A549 (cell line): Measurements from ENCODE around the gene TSR1. TPM values are rescaled to one million over a fixed set of nuclear protein-coding genes. Genes with fewer than 3 reads are reported as not detected.

Source experiments
- ATAC-seq, 2 experiments: fragments of 200-7000 bp in 1 of 2; fragments of >200 bp in 1 of 2; cut with Nextera tagmentation in 1 of 2; cut with Tn5 transposase in 1 of 2; 3 replicates each; pipeline versions ENCODE4 v1.8.0 to v1.9.1; 2018 to 2020; ENCODE audit warnings: mild to moderate bottlenecking in 1 of 2, moderate library complexity in 1 of 2
- CTCF ChIA-PET: fragments of 300-600 bp; sonication (Branson Sonifier 250); formaldehyde crosslinking; extraction: SDS; loops from one replicate; lab custom pipeline; 2021; ENCODE audit warnings: antibody characterized with exemption, inconsistent platforms; lab: Yijun Ruan, JAX
- POLR2A ChIA-PET: fragments of 350-600 bp; formaldehyde crosslinking; extraction: SDS; loops from one replicate; lab custom pipeline; 2021; ENCODE audit warnings: antibody characterized with exemption, inconsistent platforms; lab: Yijun Ruan, JAX
- DNase-seq, 2 experiments: peaks; one replicate each; pipeline versions ENCODE4 v3.0.0 to v3.0.0-alpha.2; 2011 to 2016; ENCODE audit warnings: low read depth in 1 of 2, low spot score in 1 of 2
- FAIRE-seq: peaks from 2 replicates; lab custom pipeline; 2011; peaks lifted over from hg19 to GRCh38; lab: Jason Lieb, UNC
- H3K27ac ChIP-seq, 2 experiments: fragments of >200 bp; sonication (Bioruptor Twin); formaldehyde crosslinking; 3 replicates each; pipeline ENCODE4 v1.5.1; 2016 to 2017
- H3K4me1 ChIP-seq: fragments of >200 bp; sonication (Bioruptor Twin); formaldehyde crosslinking; 3 replicates; pipeline ENCODE4 v1.6.1; 2016
- H3K4me2 ChIP-seq: fragments of >200 bp; sonication (Bioruptor Twin); formaldehyde crosslinking; 3 replicates; pipeline ENCODE4 v1.6.1; 2016
- H3K4me3 ChIP-seq: fragments of >200 bp; sonication (Bioruptor Twin); formaldehyde crosslinking; 3 replicates; pipeline ENCODE4 v1.5.1; 2016
- H3K9me3 ChIP-seq: fragments of >200 bp; sonication (Bioruptor Twin); formaldehyde crosslinking; 3 replicates; pipeline ENCODE4 v1.6.1; 2016
- CEBPB ChIP-seq, 2 experiments: fragments of >200 bp in 1 of 2; sonication (Bioruptor Twin) in 1 of 2; formaldehyde crosslinking in 1 of 2; IDR thresholded peaks; 2 replicates each; pipeline ENCODE4 v1.6.1; 2012 to 2016
- EHF ChIP-seq: fragments of 250-450 bp; sonication (Bioruptor Pico); IDR thresholded peaks from 2 replicates; pipeline ENCODE4 v1.5.0; 2020; ENCODE audit warnings: mild to moderate bottlenecking
- EHMT2 ChIP-seq: fragments of 200-600 bp; sonication (generic); IDR thresholded peaks from 2 replicates; pipeline ENCODE4 v1.6.1; 2016; ENCODE audit warnings: antibody characterized with exemption, low read depth, mild to moderate bottlenecking, moderate library complexity
- FOSB ChIP-seq: fragments of 250-450 bp; sonication (Bioruptor Pico); IDR thresholded peaks from 2 replicates; pipeline ENCODE4 v1.5.0; 2020; ENCODE audit warnings: mild to moderate bottlenecking, moderate library complexity
- GATA3 ChIP-seq: IDR thresholded peaks from 2 replicates; pipeline ENCODE4 v1.6.1; 2012; ENCODE audit warnings: borderline replicate concordance
- HDAC2 ChIP-seq: fragments of 200-600 bp; sonication (generic); IDR thresholded peaks from 2 replicates; pipeline ENCODE4 v1.6.1; 2016
- HES2 ChIP-seq: fragments of >200 bp; sonication (Bioruptor Twin); formaldehyde crosslinking; IDR thresholded peaks from 2 replicates; pipeline ENCODE4 v1.6.1; 2016
- HMGXB4 ChIP-seq: fragments of 250-450 bp; sonication (Bioruptor Pico); IDR thresholded peaks from 2 replicates; pipeline ENCODE4 v1.5.0; 2021; ENCODE audit warnings: mild to moderate bottlenecking, moderate library complexity, borderline replicate concordance
- JUNB ChIP-seq: fragments of >200 bp; sonication (Bioruptor Twin); formaldehyde crosslinking; IDR thresholded peaks from 2 replicates; pipeline ENCODE4 v1.6.1; 2016
- KDM1A ChIP-seq: fragments of 200-600 bp; sonication (generic); IDR thresholded peaks from 2 replicates; pipeline ENCODE4 v1.6.1; 2016; ENCODE audit warnings: low read depth, mild to moderate bottlenecking
- MAFK ChIP-seq: fragments of 450-650 bp; IDR thresholded peaks from 2 replicates; pipeline ENCODE4 v1.6.1; 2014; ENCODE audit not compliant: partially characterized antibody
- MAZ ChIP-seq: fragments of 150-350 bp; IDR thresholded peaks from 2 replicates; pipeline ENCODE4 v1.6.1; 2014; ENCODE audit warnings: antibody characterized with exemption, low read depth, low read length, borderline replicate concordance
- MYC ChIP-seq: IDR thresholded peaks from 2 replicates; pipeline ENCODE4 v1.6.1; 2012; ENCODE audit warnings: mild to moderate bottlenecking, inconsistent platforms, low read length, improper control_type of control experiment, borderline replicate concordance
- NFE2L2 ChIP-seq: fragments of 150-350 bp; conservative IDR thresholded peaks from 2 replicates; pipeline ENCODE4 v1.6.1; 2014; ENCODE audit warnings: low read length
- NPAS2 ChIP-seq: fragments of 250-450 bp; sonication (Bioruptor Pico); IDR thresholded peaks from 2 replicates; pipeline ENCODE4 v1.8.0; 2022; ENCODE audit warnings: mild to moderate bottlenecking, moderate library complexity, borderline replicate concordance
- NR3C1 ChIP-seq: fragments of >200 bp; sonication (Bioruptor Twin); formaldehyde crosslinking; IDR thresholded peaks from 3 replicates; pipeline ENCODE4 v1.6.1; 2017
- PBX3 ChIP-seq: IDR thresholded peaks from 2 replicates; pipeline ENCODE4 v1.6.1; 2012
- RCOR1 ChIP-seq: fragments of 150-350 bp; IDR thresholded peaks from 2 replicates; pipeline ENCODE4 v1.6.1; 2014; ENCODE audit warnings: antibody characterized with exemption, low read length, low read depth
- REST ChIP-seq: fragments of 200-600 bp; sonication (generic); IDR thresholded peaks from 2 replicates; pipeline ENCODE4 v1.6.1; 2016; ENCODE audit warnings: antibody characterized with exemption, mild to moderate bottlenecking, moderate library complexity
- RFX5 ChIP-seq: fragments of 450-650 bp; IDR thresholded peaks from 2 replicates; pipeline ENCODE4 v1.7.1; 2014; ENCODE audit warnings: antibody characterized with exemption, mild to moderate bottlenecking, moderate library complexity
- RNF2 ChIP-seq: fragments of 200-600 bp; sonication (generic); IDR thresholded peaks from 2 replicates; pipeline ENCODE4 v1.6.1; 2016; ENCODE audit warnings: low read depth, mild to moderate bottlenecking, antibody characterized with exemption, moderate library complexity, borderline replicate concordance
- SREBF2 ChIP-seq: fragments of 450-650 bp; IDR thresholded peaks from 2 replicates; pipeline ENCODE4 v1.6.1; 2014; ENCODE audit warnings: mild to moderate bottlenecking, moderate library complexity
- TP53 ChIP-seq: fragments of 250-450 bp; sonication (Bioruptor Pico); IDR thresholded peaks from 2 replicates; pipeline ENCODE4 v1.5.0; 2021; ENCODE audit warnings: mild to moderate bottlenecking, moderate library complexity
- USF2 ChIP-seq: fragments of 450-650 bp; IDR thresholded peaks from 2 replicates; pipeline ENCODE4 v1.6.1; 2014; ENCODE audit warnings: antibody characterized with exemption
- ZC3H11A ChIP-seq: fragments of 450-650 bp; IDR thresholded peaks from 2 replicates; pipeline ENCODE4 v1.6.1; 2014; ENCODE audit warnings: antibody characterized with exemption, mild to moderate bottlenecking
- ZFP36 ChIP-seq: fragments of 450-650 bp; IDR thresholded peaks from 2 replicates; pipeline ENCODE4 v1.6.1; 2014; ENCODE audit warnings: borderline replicate concordance; ENCODE audit not compliant: partially characterized antibody
- ZNF302 ChIP-seq: fragments of 250-450 bp; sonication (Bioruptor Pico); IDR thresholded peaks from 2 replicates; pipeline ENCODE4 v1.9.0; 2021; ENCODE audit warnings: inconsistent platforms, mild to moderate bottlenecking, moderate library complexity
- WGBS: methylation state at CpG from one replicate; pipeline ENCODE4 v1.1.6; 2017; ENCODE audit errors: missing lambda C conversion rate; 5-methylcytosine and 5-hydroxymethylcytosine counted together
- polyA plus RNA-seq, 4 experiments: library from polyadenylated mRNA; depleted of rRNA in 3 of 4; stranded (reverse); fragments of >200 nt; fragmentation: RNase III in 1 of 4; extraction: RNeasy Plus Mini Kit Qiagen cat#74134 plus additional on column Dnase treatment in 1 of 4; gene quantifications; 2 replicates in 3 of 4; 3 replicates in 1 of 4; pipeline ENCODE4 v1.2.3, GENCODE V29; 2011 to 2017

Gene TSR1
- polyA plus RNA-seq, 2 of the 4 experiments (the other 2 are of a cell fraction): 38.3 to 84.1 TPM

GRCh38 chr17:2369039-2369438 lies 32.8 kb upstream of the TSR1 start:
- no peak for FAIRE-seq
- H3K4me3 ChIP-seq: no peak overlapping the region
- ChIA-PET CTCF (interaction anchor here (0.7 to 15.8 kb wide), 10 partner anchors 10 to 116 kb away, joined by 3 to 255 read pairs (median 6); no protein-coding TSS in a partner anchor), POLR2A (interaction anchor here (1.4 kb wide), 1 partner anchor 8 kb away, joined by 3 read pairs; no protein-coding TSS in a partner anchor)
- no peak overlapping the region for H3K27ac ChIP-seq
- ATAC-seq: no peak
- H3K4me1 ChIP-seq: no peaks in the 10 kb centered on the region
- 81% methylated on average over 5 of the region's 5 CpGs for WGBS
- DNase-seq: no peak
- no peaks in the 10 kb centered on the region for H3K9me3 ChIP-seq
- TF ChIP-seq ZC3H11A (no peak), MAFK (no peak), USF2 (no peak), TP53 (CRISPR knock-in tag) (no peak), FOSB (CRISPR knock-in tag) (no peak), ZFP36 (no peak), RNF2 (no peak), PBX3 (no peak), HMGXB4 (CRISPR knock-in tag) (no peak), HES2 (no peak), EHMT2 (no peak), ZNF302 (CRISPR knock-in tag) (no peak), NPAS2 (CRISPR knock-in tag) (no peak), JUNB (no peak), HDAC2 (no peak), REST (no peak)
- TF ChIP-seq, all 56 proteins: peak for 0
- no peak overlapping the region for H3K4me2 ChIP-seq

- Histone ChIP-seq H3K4me2 (no peak overlapping the region), H3K4me3 (no peak overlapping the region), H3K9me3 (no peaks in the 10 kb centered on the region), H3K4me1 (no peaks in the 10 kb centered on the region), H3K27ac (no peak overlapping the region)
- TF ChIP-seq RCOR1 (no peak), ZNF302 (CRISPR knock-in tag) (no peak), EHF (no peak), RFX5 (no peak), MYC (no peak), HDAC2 (no peak), NFE2L2 (no peak), GATA3 (no peak), NPAS2 (CRISPR knock-in tag) (no peak), MAZ (no peak), CEBPB (IDR thresholded peaks at IDR 0.05) (no peak), SREBF2 (no peak), ZFP36 (no peak), KDM1A (no peak), NR3C1 (no peak)
- CTCF ChIA-PET: interaction anchor here (0.5 to 15.8 kb wide), 15 partner anchors 9 to 314 kb away, joined by 3 to 255 read pairs (median 5); partner anchors contain the start of genes HIC1 and MNT
- DNase-seq (no peak), ATAC-seq (no peak), FAIRE-seq (no peak)
- POLR2A ChIA-PET: no interaction called here
- 80% methylated on average over 8 of the region's 8 CpGs for WGBS
These were observed 32.1 kb upstream of the TSR1 start for GRCh38 chr17:2368359-2368758.
